Neural cell (in vitro differentiated cells): ENCODE measurements around the gene GIPC1. TPM values are rescaled to one million over a fixed set of nuclear protein-coding genes. Genes with fewer than 3 reads are reported as not detected.

Experiments used
- H2AFZ ChIP-seq: fragments of 200-600, 300-800 bp; sonication (generic), shearing (Covaris generic); 2 replicates; pipeline ENCODE4 v1.6.0; 2014; ENCODE audit warnings: low read depth, mild to moderate bottlenecking, antibody characterized with exemption, low read length, moderate library complexity
- H3F3A ChIP-seq: fragments of 200-600 bp; shearing (Covaris generic); 2 replicates; pipeline ENCODE4 v1.6.1; 2016; ENCODE audit warnings: mild to moderate bottlenecking, moderate library complexity, mixed read lengths, antibody characterized with exemption, low read length; ENCODE audit not compliant: insufficient read depth, poor library complexity, severe bottlenecking
- H3K27ac ChIP-seq: fragments of 200-600, 300-800 bp; sonication (generic), shearing (Covaris generic); 2 replicates; pipeline ENCODE4 v1.5.1; 2014; ENCODE audit warnings: mild to moderate bottlenecking, low read length, moderate library complexity
- H3K27me3 ChIP-seq: fragments of 300-800, 200-600 bp; sonication (generic), shearing (Covaris generic); 2 replicates; pipeline ENCODE4 v1.6.0; 2014; ENCODE audit warnings: mild to moderate bottlenecking, low read depth, low read length, moderate library complexity; ENCODE audit not compliant: insufficient read depth
- H3K36me3 ChIP-seq: fragments of 300-800, 200-600 bp; sonication (generic), shearing (Covaris generic); 2 replicates; pipeline ENCODE4 v1.5.1; 2014; ENCODE audit warnings: mild to moderate bottlenecking, antibody characterized with exemption, low read length, moderate library complexity; ENCODE audit not compliant: insufficient read depth
- H3K4me2 ChIP-seq: fragments of 300-800, 200-600 bp; sonication (generic), shearing (Covaris generic); 2 replicates; pipeline ENCODE4 v1.6.0; 2014; ENCODE audit warnings: mild to moderate bottlenecking, low read length
- H3K4me3 ChIP-seq: fragments of 300-800, 200-600 bp; sonication (generic), shearing (Covaris generic); 2 replicates; pipeline ENCODE4 v1.5.1; 2014; ENCODE audit warnings: mild to moderate bottlenecking, low read length, moderate library complexity
- H3K79me2 ChIP-seq: fragments of 200-600 bp; shearing (Covaris generic); replicated peaks from 2 replicates; pipeline ENCODE4 v1.6.0; 2014; ENCODE audit warnings: mild to moderate bottlenecking, low read length, moderate library complexity; ENCODE audit not compliant: insufficient read depth
- H3K9ac ChIP-seq: fragments of 300-800, 200-600 bp; sonication (generic), shearing (Covaris generic); 2 replicates; pipeline ENCODE4 v1.6.1; 2016; ENCODE audit warnings: mild to moderate bottlenecking, low read length, mixed read lengths
- H3K9me2 ChIP-seq: fragments of 200-600 bp; shearing (Covaris generic); 2 replicates; pipeline ENCODE4 v1.6.1; 2016; ENCODE audit warnings: mild to moderate bottlenecking, low read length, mixed read lengths; ENCODE audit not compliant: insufficient read depth
- H3K9me3 ChIP-seq: fragments of 200-600, 300-800 bp; sonication (generic), shearing (Covaris generic); 2 replicates; pipeline ENCODE4 v1.6.1; 2016; ENCODE audit warnings: mild to moderate bottlenecking, mixed run types, low read length, moderate library complexity, mixed read lengths
- H4K20me1 ChIP-seq: fragments of 200-600 bp; shearing (Covaris generic); 2 replicates; pipeline ENCODE4 v1.6.1; 2016; ENCODE audit warnings: mild to moderate bottlenecking, mixed run types; ENCODE audit not compliant: insufficient read depth
- CTCF ChIP-seq: fragments of 450-650 bp; IDR thresholded peaks from 2 replicates; pipeline ENCODE4 v1.5.1; 2014; ENCODE audit warnings: antibody characterized with exemption, mild to moderate bottlenecking, moderate library complexity; ENCODE audit not compliant: poor library complexity, severe bottlenecking
- EP300 ChIP-seq: fragments of 450-650 bp; conservative IDR thresholded peaks from 2 replicates; pipeline ENCODE4 v1.6.1; 2014; ENCODE audit warnings: antibody characterized with exemption, mild to moderate bottlenecking, moderate library complexity; ENCODE audit not compliant: poor library complexity, severe bottlenecking
- EZH2 ChIP-seq: fragments of 200-600, 300-800 bp; shearing (Covaris generic), sonication (generic); IDR thresholded peaks from 2 replicates; pipeline ENCODE4 v1.6.1; 2014; ENCODE audit warnings: antibody characterized with exemption, low read length, borderline replicate concordance, mild to moderate bottlenecking; ENCODE audit not compliant: insufficient read depth, poor library complexity, severe bottlenecking
- MXI1 ChIP-seq: fragments of 450-650 bp; conservative IDR thresholded peaks from 2 replicates; pipeline ENCODE4 v1.6.1; 2014; ENCODE audit warnings: antibody characterized with exemption, mild to moderate bottlenecking; ENCODE audit not compliant: poor library complexity, severe bottlenecking
- POLR2AphosphoS5 ChIP-seq: IDR thresholded peaks from 2 replicates; pipeline ENCODE4 v1.6.1; 2012
- RAD21 ChIP-seq: fragments of 450-650 bp; conservative IDR thresholded peaks from 2 replicates; pipeline ENCODE4 v1.6.1; 2014; ENCODE audit warnings: antibody characterized with exemption, mild to moderate bottlenecking, moderate library complexity
- REST ChIP-seq: IDR thresholded peaks from 2 replicates; pipeline ENCODE4 v1.6.1; 2012; ENCODE audit warnings: borderline replicate concordance
- SMC3 ChIP-seq: fragments of 450-650 bp; conservative IDR thresholded peaks from 2 replicates; pipeline ENCODE4 v1.6.1; 2014; ENCODE audit warnings: antibody characterized with exemption, mild to moderate bottlenecking, moderate library complexity; ENCODE audit not compliant: poor library complexity
- TAF1 ChIP-seq: IDR thresholded peaks from 2 replicates; pipeline ENCODE4 v1.6.1; 2012; ENCODE audit warnings: low read depth
- polyA plus RNA-seq: library from polyadenylated mRNA; depleted of rRNA; stranded (reverse); fragments of >200 nt; gene quantifications from 2 replicates; pipeline ENCODE4 v1.2.3, GENCODE V29; 2014

The GIPC1 gene
- polyA plus RNA-seq, 1 donor from 2014 or later: 128 TPM

GRCh38 chr19:14450876-14451275 is 45.1 kb downstream of the GIPC1 start:
- Histone ChIP-seq H3K9me3 (no peaks in the 10 kb centered on the region), H3F3A (no peaks in the 10 kb centered on the region), H3K79me2 (no peaks in the 10 kb centered on the region), H3K36me3 (no peaks in the 10 kb centered on the region), H3K9me2 (no peaks in the 10 kb centered on the region), H2AFZ (no peak overlapping the region), H4K20me1 (no peaks in the 10 kb centered on the region), H3K4me2 (no peak overlapping the region), H3K9ac (no peak overlapping the region), H3K27ac (no peak overlapping the region), H3K27me3 (no peaks in the 10 kb centered on the region), H3K4me3 (no peak overlapping the region)
- TF ChIP-seq SMC3 (no peak), EP300 (no peak), POLR2AphosphoS5 (no peak), MXI1 (no peak), CTCF (no peak), TAF1 (no peak), REST (no peak), EZH2 (no peak), RAD21 (no peak)

GRCh38 chr19:14450168-14450874 is 45.6 kb downstream of the GIPC1 start:
- no peak overlapping the region for H3K9ac ChIP-seq
- H2AFZ ChIP-seq: no peak overlapping the region
- H3K4me2 ChIP-seq: no peak overlapping the region
- H3K4me3 ChIP-seq: no peak overlapping the region
- no peak overlapping the region for H3K27ac ChIP-seq
- H3K9me3 ChIP-seq: no peaks in the 10 kb centered on the region
- no peaks in the 10 kb centered on the region for H4K20me1 ChIP-seq
- no peaks in the 10 kb centered on the region for H3K27me3 ChIP-seq
- H3K9me2 ChIP-seq: no peaks in the 10 kb centered on the region
- H3K79me2 ChIP-seq: no peaks in the 10 kb centered on the region
- no peaks in the 10 kb centered on the region for H3K36me3 ChIP-seq
- TF ChIP-seq REST: no peak
- no peak for TF ChIP-seq EZH2
- TF ChIP-seq POLR2AphosphoS5: no peak
- no peak for TF ChIP-seq MXI1
- no peak for TF ChIP-seq RAD21
- TF ChIP-seq EP300: no peak
- TF ChIP-seq TAF1: no peak
- no peak for TF ChIP-seq SMC3
- TF ChIP-seq CTCF: no peak
- no peaks in the 10 kb centered on the region for H3F3A ChIP-seq
